ENCODE results near the gene SKA2.

Gene SKA2

GRCh38 chr17:59154721-59155438, at the start of gene SKA2:
Gene SKA2, minus strand, starts transcription at chr17:59155186. Its CDS starts 23 bp downstream, at chr17:59155163.
- no peak; the same call in 1 of the 2 replicates for TF ChIP-seq MAX (IDR thresholded peaks at IDR 0.05; ENCODE audit: low read depth, low read length)
- TF ChIP-seq POLR2A (IDR thresholded peaks at IDR 0.05; ENCODE audit: extremely low read depth, insufficient read length), result peak; percentile 52
- peak; percentile 19 for TF ChIP-seq MYC (IDR thresholded peaks at IDR 0.05; ENCODE audit: low read depth, low read length)
- no peak for TF ChIP-seq CTCF (IDR thresholded peaks at IDR 0.05; ENCODE audit: low read depth, low read length)
- no peak for DNase-seq (ENCODE audit: low read depth)
- H3K4me3 ChIP-seq (ENCODE audit: low read depth, low read length), result peak within 1 kb of the TSS; percentile 88

- TF ChIP-seq MAX (IDR thresholded peaks at IDR 0.05; ENCODE audit: low read depth, low read length), result no peak
- TF ChIP-seq MYC (IDR thresholded peaks at IDR 0.05; ENCODE audit: low read depth, low read length), result no peak
- TF ChIP-seq CTCF (IDR thresholded peaks at IDR 0.05; ENCODE audit: low read depth, low read length), result no peak
- TF ChIP-seq POLR2A (IDR thresholded peaks at IDR 0.05; ENCODE audit: extremely low read depth, insufficient read length), result no peak
- no peak overlapping the region for H3K4me3 ChIP-seq (ENCODE audit: low read depth, low read length)
- no peak for DNase-seq (ENCODE audit: low read depth)
These were observed 47.3 kb upstream of the SKA2 start for GRCh38 chr17:59202320-59202719.

GRCh38 chr17:59199398-59199797, 44.4 kb upstream of the SKA2 start:
- no peak overlapping the region for H3K4me3 ChIP-seq (ENCODE audit: low read depth, low read length)
- DNase-seq (ENCODE audit: low read depth), result no peak
- no peak for TF ChIP-seq MAX (IDR thresholded peaks at IDR 0.05; ENCODE audit: low read depth, low read length)
- TF ChIP-seq MYC (IDR thresholded peaks at IDR 0.05; ENCODE audit: low read depth, low read length), result no peak
- TF ChIP-seq POLR2A (IDR thresholded peaks at IDR 0.05; ENCODE audit: extremely low read depth, insufficient read length), result no peak
- TF ChIP-seq CTCF (IDR thresholded peaks at IDR 0.05; ENCODE audit: low read depth, low read length), result no peak

GRCh38 chr17:59193336-59193862, 38.4 kb upstream of the SKA2 start:
- DNase-seq (ENCODE audit: low read depth), result no peak
- no peak for TF ChIP-seq MYC (IDR thresholded peaks at IDR 0.05; ENCODE audit: low read depth, low read length)
- no peak for TF ChIP-seq MAX (IDR thresholded peaks at IDR 0.05; ENCODE audit: low read depth, low read length)
- TF ChIP-seq CTCF (IDR thresholded peaks at IDR 0.05; ENCODE audit: low read depth, low read length), result no peak
- no peak for TF ChIP-seq POLR2A (IDR thresholded peaks at IDR 0.05; ENCODE audit: extremely low read depth, insufficient read length)
- H3K4me3 ChIP-seq (ENCODE audit: low read depth, low read length), result no peak overlapping the region

- DNase-seq (ENCODE audit: low read depth), result no peak
- TF ChIP-seq CTCF (IDR thresholded peaks at IDR 0.05; ENCODE audit: low read depth, low read length) (no peak), MYC (IDR thresholded peaks at IDR 0.05; ENCODE audit: low read depth, low read length) (no peak), MAX (IDR thresholded peaks at IDR 0.05; ENCODE audit: low read depth, low read length) (no peak), POLR2A (IDR thresholded peaks at IDR 0.05; ENCODE audit: extremely low read depth, insufficient read length) (no peak)
- H3K4me3 ChIP-seq (ENCODE audit: low read depth, low read length), result no peak overlapping the region
These were observed 35.8 kb upstream of the SKA2 start for GRCh38 chr17:59190806-59191205.
